GM10847 (cell line): Measurements from ENCODE around the gene KAT5.

Experiments used
- POLR2A ChIP-seq: IDR thresholded peaks from 2 replicates; pipeline ENCODE4 v1.6.1; 2011; ENCODE audit not compliant: insufficient read length; ENCODE audit errors: extremely low read depth

The KAT5 gene

DNA sequence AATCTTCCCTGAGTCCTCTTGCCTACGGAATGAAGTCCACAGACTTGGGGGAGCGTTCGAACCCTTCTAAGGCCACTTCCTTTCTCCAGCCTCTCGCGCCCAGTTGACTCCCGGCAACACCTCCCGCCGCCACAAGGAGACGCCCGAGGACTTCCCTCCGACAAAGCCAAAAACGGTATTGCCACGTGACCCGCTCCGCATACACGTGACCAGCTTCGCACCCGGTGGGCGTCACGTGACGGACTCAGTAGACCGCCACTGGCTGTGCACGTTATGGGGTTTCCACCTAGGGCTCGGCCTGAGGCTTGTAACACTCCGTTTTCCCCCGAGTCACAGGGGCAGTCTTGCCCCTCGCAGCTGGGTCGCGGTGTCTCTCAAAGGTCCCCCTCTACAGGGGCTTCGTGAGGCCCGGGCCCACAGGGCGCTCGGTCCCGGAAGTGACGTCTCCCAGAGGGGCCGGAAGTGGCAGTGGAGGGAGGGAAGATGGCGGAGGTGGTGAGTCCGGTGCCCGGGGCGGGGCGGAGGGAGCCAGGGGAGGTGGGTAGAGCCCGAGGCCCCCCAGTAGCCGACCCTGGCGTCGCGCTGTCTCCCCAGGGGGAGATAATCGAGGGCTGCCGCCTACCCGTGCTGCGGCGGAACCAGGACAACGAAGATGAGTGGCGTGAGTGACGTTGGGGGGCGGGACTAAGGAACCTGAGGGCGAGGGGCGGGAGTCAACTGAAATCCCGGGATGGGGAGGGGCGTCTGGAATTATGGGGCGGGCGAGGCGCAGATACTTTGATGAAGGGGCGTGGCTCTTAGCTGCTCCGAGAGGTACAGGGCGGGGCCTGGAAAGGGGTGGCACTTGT lies at the start of gene KAT5:
KAT5 (plus strand) TSS at position 468 of the 848 bp plus-strand sequence; CDS start at position 484, 16 bp downstream.
- TF ChIP-seq POLR2A, result peak; percentile 75

DNA sequence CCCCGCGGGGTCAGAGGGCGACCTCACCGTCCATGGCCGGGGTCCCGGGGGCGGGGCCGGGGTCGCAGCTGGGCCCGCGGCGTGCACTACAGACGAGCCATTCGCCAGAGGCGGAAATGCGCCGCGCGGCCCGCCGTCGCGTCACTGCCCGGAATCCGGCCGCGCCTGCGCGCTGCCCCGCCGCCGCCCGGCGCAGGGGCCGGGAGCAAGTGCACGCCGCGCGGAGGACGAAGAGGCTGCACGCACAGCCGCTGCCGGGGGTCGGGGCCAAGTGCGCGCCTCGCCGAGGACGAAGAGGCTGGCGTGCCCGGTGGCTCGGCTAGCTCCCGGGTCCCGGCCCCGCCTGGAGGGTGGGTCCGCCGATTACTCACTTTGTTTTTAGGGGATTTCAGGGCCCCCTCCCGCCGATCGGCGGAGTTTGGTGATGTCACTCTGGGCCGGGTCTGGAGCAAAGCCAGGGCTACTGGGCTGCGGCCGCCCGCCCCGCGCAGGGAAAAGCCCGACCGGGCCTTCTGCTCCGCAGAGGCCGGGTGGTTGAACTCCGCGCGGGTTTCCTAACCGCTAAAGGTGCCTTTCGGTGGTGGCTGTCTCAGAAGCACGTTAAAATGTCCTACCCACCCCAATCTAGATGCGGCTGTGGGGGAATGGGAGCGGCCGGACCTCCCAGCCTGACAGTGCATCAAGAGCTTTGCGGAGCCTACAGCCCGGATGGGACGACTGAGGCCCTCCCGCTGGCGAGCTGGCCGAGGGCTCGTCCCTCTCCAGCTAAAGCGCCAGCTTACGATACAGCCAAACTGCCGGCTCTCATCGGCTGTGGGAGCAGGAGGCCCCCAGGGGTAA lies 49.0 kb upstream of the KAT5 start, which contains the start of gene RELA:
RELA (minus strand) TSS at position 118 of the 840 bp plus-strand sequence; CDS start at position 34, 84 bp downstream.
- TF ChIP-seq POLR2A, result peak; percentile 64

DNA sequence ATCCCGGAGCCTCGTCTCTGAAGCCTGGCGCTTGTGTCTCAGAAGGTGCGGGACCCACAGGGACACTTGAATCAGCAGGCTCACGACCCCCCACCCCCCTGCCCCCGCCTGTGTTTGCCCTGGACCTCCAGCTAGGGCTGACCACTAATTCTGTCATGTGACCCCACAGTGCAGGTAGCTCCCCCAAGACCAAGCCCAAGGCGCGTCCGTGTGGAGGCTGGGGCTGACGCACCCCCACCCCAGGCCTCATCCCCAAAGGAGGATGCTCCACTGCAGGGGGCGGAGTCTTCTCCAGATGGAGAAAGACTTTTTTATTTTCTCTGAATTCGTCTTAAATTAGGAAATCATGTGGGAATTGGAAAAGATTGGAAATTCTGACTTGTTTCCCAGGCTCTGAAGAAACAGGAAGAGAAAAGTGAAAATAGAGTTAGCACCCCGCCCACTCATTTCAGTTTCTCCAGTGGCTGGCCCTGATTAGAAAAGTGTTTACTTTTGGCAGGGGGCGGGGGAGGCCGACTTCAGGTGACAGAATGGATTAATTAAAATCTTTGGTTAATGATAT lies 48.3 kb upstream of the KAT5 start:
- TF ChIP-seq POLR2A, result no peak

DNA sequence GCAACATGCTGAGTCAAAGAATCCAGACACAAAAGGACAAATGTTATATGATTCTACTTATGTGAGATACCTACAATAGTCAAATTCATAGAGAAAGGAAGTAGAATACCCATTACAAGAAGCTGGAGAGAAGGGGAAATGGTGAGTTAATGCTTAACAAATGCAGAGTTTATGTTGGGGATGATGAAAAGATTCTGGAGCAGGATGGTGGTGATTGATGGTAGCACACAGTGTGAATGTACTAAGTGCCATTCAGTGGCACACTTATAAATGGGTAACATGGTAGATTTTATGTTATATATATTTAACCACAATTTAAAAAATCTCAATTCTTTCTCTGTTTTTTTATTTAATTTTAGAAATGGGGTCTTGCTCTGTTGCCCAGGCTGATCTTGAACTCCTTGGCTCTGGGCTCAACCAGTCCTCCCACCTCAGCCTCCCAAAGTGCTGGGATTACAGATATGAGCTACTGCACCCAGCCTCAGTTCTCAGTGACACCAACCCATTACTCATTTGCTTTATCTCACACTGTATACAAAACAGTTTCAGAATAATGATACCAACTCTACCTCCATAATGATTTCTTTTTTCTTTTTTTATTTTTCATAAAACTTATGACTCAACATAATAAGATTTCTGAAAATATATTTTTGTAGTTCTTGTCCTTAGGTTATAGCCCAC lies 39.7 kb upstream of the KAT5 start:
- TF ChIP-seq POLR2A, result no peak

DNA sequence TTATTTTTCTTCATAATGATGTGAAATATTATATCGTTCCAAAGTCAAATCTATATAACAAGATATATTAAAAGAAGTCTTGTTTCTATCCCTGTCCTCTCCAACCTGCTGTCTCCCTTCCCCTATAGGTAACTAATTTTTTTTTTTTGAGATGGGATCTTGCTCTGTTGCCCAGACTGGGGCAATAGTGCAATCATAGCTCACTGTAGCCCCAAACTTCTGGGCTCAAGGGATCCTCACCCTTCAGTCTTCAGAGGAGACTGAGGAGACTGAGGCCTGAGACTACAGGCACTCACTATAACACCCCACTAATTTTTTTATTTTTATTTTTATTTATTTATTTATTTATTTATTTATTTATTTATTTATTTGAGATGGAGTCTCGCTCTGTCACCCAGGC lies 39.1 kb upstream of the KAT5 start:
- TF ChIP-seq POLR2A, result no peak

DNA sequence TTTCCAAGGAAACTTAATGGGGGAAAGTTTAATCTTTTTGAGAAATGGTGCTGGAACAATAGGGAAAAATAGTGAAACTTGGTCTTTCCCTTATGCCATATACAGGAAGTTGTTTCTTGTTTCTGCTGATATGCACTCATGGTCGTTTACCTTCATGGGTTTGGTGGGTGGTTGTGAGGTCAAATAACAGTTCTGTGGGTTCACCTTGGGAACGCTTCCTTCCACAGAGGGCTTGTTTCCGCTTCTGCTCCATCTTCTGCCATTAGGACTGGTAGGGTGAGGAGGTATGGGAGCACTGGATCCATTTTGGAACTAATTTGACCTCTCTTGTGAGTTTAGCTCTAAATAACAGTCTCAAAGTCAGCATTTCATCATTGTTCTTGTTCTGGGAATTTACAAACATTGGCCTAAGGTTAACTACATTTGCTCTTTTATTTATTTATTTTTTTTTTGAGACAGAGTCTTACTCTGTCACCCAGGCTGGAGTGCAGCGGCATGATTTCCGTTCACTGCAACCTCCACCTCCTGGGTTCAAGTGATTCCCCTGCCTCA lies 31.8 kb upstream of the KAT5 start:
- no peak for TF ChIP-seq POLR2A

DNA sequence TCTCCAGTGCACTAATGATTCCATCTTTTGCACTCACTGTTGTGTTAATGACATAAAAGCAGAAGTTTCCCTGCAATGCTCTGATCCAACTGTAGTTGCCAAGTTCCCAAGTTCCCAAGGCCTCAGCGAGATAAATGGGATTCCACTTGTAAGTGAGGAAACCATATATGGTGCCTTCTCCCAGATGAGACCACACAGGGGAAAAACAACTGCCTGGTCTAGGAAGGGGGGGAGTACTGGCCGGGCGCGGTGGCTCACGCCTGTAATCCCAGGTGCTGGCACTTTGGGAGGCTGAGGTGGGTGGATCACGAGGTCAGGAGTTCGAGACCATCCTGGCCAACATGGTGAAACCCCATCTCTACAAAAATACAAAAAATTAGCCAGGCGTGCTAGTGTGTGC lies 26.1 kb upstream of the KAT5 start:
- no peak for TF ChIP-seq POLR2A

DNA sequence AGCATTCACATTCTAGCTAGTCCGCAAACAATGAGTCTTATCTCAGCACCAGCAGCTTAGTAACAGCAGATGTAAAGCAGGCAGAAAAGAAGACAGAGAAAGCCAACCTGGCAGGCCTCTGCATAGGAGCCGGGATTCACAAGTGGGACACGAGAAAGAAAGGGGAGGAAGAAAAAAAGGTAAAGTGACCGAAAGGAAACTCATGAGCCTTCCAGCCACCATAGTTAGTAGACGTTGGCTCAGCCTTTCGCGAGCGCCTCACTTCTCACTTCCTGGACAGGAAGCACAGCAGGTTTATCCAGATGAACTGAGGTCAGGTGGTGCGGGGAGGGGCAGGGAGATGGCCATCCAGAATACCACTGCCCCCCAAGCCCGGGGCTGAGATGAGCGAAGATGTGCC lies 19.7 kb upstream of the KAT5 start:
- no peak for TF ChIP-seq POLR2A

DNA sequence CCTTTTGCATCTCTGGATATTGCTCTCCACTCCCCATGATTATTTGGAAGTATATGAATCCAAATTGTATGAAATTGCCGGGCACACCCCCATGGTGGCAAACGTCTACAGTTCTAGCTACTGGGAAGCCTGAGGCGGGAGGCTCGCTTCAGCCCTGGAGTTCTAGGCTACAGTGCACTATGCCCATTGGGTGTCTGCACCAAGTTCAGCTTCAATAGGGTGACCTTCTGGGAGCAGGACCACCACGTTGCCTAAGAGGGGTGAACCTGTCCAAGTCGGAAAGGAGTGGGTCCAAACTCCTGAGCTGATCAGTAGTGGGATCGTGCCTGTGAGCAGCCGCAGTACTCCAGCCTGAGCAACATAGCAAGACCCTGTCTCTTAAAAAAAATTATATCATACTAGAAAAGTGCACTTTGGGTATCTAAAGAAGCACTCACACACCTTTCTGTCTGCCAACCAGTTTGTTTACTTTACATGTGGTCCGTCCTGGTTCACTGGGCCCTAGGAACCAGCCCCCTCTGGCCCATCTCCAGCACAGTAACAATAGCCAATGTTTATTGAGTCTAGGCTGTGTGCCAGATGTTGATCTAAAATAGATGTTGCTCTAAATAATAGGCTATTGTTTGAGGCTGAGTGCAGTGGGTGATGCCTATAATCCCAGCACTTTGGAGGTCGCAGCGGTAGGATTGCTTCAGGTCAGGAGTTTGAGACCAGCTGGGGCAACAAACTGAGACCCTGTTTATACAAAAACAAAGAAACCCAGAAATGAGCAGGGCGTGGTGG lies 16.4 kb upstream of the KAT5 start:
- TF ChIP-seq POLR2A, result no peak

DNA sequence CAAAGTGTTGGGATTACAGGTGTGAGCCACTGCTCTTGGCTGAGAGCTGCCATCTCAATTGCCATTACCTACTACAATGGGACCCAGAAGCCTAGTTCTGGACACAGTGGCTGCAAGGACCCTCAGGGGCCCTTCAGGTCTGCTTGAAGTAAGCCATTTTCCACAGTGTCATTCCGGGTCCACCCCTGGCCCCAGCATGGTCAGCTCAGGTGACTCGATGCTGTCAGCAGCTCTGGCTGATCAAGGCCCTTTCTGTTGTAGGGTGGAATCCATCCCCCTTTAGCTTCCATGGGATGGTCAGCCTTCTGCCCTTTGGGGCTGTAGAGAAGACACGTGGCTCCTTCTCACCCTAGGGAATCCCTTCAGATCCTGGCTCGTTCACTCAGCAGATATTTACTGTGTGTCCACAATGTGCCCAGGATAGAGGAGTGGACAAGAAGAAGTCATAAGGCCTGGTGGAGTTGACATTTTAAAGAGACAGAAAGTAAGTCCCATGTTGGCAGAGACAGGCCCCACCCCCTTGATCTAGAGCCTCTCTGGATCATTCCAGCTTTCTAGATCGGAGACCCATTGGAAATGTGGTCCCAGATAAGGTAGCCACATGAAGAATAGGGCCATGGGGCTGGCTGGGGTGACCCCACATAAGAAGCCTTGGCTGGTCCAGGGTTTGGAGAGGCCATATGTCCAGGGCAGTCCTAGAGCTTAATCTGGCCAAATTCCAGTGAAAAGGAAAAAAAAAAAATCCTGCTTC lies 15.1 kb upstream of the KAT5 start:
- TF ChIP-seq POLR2A, result no peak

DNA sequence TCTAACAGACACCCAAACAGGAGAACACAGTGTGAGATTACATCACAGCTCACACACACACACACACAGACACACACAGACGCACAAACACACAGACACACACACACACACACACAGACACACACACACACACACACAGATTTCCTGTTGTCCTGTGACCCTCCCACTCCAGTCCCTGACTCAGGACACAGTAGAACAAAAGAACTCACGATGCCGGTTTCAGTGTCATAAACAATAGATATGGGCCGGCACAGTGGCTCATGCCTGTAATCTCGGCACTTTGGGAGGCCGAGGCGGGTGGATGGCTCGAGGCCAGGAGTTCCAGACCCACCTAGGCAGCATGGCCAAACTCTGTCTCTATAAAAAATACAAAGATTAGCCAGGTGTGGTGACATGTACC lies 13.8 kb upstream of the KAT5 start:
- TF ChIP-seq POLR2A, result no peak

DNA sequence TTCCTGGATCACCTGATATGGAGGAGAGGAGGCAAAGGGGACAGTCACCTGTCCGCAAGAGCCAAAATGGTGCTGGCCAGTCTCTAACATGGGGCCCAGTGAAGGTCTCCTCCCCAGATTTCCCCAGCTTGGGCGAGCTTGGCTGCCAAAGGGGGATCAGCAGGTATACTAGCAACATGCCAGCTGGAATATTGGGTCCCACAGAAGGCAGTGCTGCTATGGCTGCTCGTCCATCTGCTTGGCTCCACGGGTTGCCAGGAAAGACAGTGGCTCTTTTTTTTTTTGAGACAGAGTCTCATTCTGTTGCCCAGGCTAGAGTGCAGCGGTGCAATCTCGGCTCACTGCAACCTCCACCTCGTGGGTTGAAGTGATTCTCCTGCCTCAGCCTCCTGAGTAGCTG lies 12.7 kb upstream of the KAT5 start:
- no peak for TF ChIP-seq POLR2A

DNA sequence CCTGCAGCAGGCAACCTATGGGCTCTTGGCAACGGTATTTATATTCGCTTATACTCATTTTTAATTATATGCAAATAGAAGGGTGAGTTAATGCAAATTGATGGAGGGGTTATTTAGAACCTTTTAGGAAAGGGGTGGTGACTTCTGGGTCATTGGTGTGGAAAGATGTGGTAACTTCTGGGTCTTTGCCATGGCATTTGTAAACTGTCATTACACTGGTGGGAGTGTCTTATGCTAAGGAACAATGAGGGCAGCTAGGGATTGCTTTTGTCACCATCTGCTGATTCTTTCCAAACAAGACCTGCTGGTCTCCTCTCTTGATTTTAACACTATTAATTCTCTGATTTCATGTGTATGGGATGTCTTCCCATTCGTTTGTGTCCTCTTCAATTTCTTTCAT lies 11.7 kb upstream of the KAT5 start:
- no peak for TF ChIP-seq POLR2A
